Gastroesophageal sphincter (tissue), 3 donors: Measurements from ENCODE around the gene FAM32A.

Experiments
- EP300 ChIP-seq: sonication (generic); formaldehyde crosslinking; IDR thresholded peaks from one replicate; pipeline ENCODE4 v1.6.1; 2017; ENCODE audit warnings: antibody characterized with exemption, mild to moderate bottlenecking
- TF ChIP-seq, protein P1 (sequence below), 4 experiments: fragments of 200-600 bp in 2 of 4; fragments of 450-650 bp in 2 of 4; sonication (generic) in 1 of 4; IDR thresholded peaks; one replicate each; pipeline ENCODE4 v1.5.1; 2017 to 2019; ENCODE audit warnings: antibody characterized with exemption in 4 of 4, mild to moderate bottlenecking in 2 of 4, moderate library complexity in 2 of 4

DNA sequence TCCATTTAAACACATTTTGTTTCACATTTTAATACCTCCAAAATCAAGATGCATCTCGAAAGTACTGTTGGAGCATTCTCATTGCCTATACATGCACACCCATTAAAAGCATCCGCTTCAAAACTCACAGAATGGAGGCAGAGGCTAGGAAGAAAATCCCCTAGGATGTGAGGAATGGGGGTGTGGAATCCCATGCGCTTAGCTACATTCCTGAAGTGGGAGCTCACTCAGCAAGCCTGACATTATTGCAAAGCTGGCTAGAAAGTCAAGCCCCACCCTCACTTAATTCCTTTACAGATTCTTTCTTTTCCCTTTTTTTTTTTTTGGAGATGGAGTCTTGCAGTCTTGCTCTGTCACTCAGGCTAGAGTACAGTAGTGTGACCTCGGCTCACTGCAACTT lies 4.6 kb upstream of the FAM32A start:
- TF ChIP-seq, protein P1, sequence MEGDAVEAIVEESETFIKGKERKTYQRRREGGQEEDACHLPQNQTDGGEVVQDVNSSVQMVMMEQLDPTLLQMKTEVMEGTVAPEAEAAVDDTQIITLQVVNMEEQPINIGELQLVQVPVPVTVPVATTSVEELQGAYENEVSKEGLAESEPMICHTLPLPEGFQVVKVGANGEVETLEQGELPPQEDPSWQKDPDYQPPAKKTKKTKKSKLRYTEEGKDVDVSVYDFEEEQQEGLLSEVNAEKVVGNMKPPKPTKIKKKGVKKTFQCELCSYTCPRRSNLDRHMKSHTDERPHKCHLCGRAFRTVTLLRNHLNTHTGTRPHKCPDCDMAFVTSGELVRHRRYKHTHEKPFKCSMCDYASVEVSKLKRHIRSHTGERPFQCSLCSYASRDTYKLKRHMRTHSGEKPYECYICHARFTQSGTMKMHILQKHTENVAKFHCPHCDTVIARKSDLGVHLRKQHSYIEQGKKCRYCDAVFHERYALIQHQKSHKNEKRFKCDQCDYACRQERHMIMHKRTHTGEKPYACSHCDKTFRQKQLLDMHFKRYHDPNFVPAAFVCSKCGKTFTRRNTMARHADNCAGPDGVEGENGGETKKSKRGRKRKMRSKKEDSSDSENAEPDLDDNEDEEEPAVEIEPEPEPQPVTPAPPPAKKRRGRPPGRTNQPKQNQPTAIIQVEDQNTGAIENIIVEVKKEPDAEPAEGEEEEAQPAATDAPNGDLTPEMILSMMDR (IDR thresholded peaks at IDR 0.05), result no peak
- TF ChIP-seq EP300, result no peak
